IMR-90 (cell line): ENCODE results near the gene SH3GL2. TPM values are rescaled to one million over a fixed set of nuclear protein-coding genes. Genes with fewer than 3 reads are reported as not detected.

ENCODE experiments used
- ATAC-seq: fragments of 200-7000 bp; cut with Tn5 transposase; 2 replicates; pipeline ENCODE4 v1.9.1; 2020; ENCODE audit warnings: low read depth, mild to moderate bottlenecking, moderate library complexity
- BruUV-seq: library from RNA; stranded (reverse); fragments of 400-500 nt; replicated peaks from 2 replicates; lab custom pipeline; 2021; lab: Mats Ljungman, UMichigan
- CTCF ChIA-PET: fragments of 300-600 bp; formaldehyde crosslinking; extraction: SDS; loops from one replicate; lab custom pipeline; 2021; ENCODE audit warnings: antibody characterized with exemption; lab: Yijun Ruan, JAX
- POLR2A ChIA-PET: fragments of 300-600 bp; sonication (Branson Sonifier 250); formaldehyde crosslinking; loops from one replicate; lab custom pipeline; 2022; ENCODE audit warnings: antibody characterized with exemption; ENCODE audit not compliant: unreplicated experiment; lab: Charles Lee
- DNase-seq: peaks from one replicate; pipeline ENCODE4 v3.0.0; 2013
- H2AFZ ChIP-seq: replicated peaks from 2 replicates; pipeline ENCODE3; 2013; ENCODE audit warnings: low read length, mild to moderate bottlenecking; ENCODE audit not compliant: poor library complexity
- H2AK5ac ChIP-seq: 2 replicates; pipeline ENCODE4 v1.6.1; 2013; ENCODE audit warnings: low read depth, low read length, inconsistent platforms
- H2AK9ac ChIP-seq: replicated peaks from 2 replicates; pipeline ENCODE3; 2013; ENCODE audit warnings: mild to moderate bottlenecking, low read depth, low read length, moderate library complexity; ENCODE audit not compliant: poor library complexity
- H2BK120ac ChIP-seq: 2 replicates; pipeline ENCODE4 v1.6.1; 2013; ENCODE audit warnings: low read depth, low read length, inconsistent platforms
- H2BK15ac ChIP-seq: 3 replicates; pipeline ENCODE4 v1.6.1; 2013; ENCODE audit warnings: low read depth, low read length, inconsistent platforms
- H2BK20ac ChIP-seq: 2 replicates; pipeline ENCODE4 v1.6.1; 2013; ENCODE audit warnings: low read depth, mild to moderate bottlenecking, inconsistent platforms, low read length, moderate library complexity
- H2BK5ac ChIP-seq: 2 replicates; pipeline ENCODE4 v1.6.1; 2013; ENCODE audit warnings: mild to moderate bottlenecking, low read depth, low read length, inconsistent platforms; ENCODE audit not compliant: poor library complexity, severe bottlenecking
- H3K14ac ChIP-seq: replicated peaks from 2 replicates; pipeline ENCODE4 v1.6.1; 2013; ENCODE audit warnings: low read depth, low read length, inconsistent platforms
- H3K18ac ChIP-seq: 2 replicates; pipeline ENCODE4 v1.6.1; 2013; ENCODE audit warnings: low read depth, low read length, control low read depth
- H3K23ac ChIP-seq: 2 replicates; pipeline ENCODE4 v1.6.1; 2013; ENCODE audit warnings: low read depth, low read length, inconsistent platforms
- H3K27ac ChIP-seq: 2 replicates; pipeline ENCODE4 v1.5.1; 2013; ENCODE audit warnings: mild to moderate bottlenecking, control low read depth, low read length; ENCODE audit not compliant: insufficient read depth
- H3K27me3 ChIP-seq: 2 replicates; pipeline ENCODE4 v1.6.1; 2013; ENCODE audit warnings: low read length; ENCODE audit not compliant: control insufficient read depth, insufficient read depth
- H3K36me3 ChIP-seq: 2 replicates; pipeline ENCODE4 v1.6.1; 2013; ENCODE audit warnings: low read length, mixed read lengths; ENCODE audit not compliant: control insufficient read depth, insufficient read depth
- H3K4ac ChIP-seq: 2 replicates; pipeline ENCODE4 v1.6.1; 2013; ENCODE audit warnings: low read depth, low read length, inconsistent platforms
- H3K4me1 ChIP-seq: 2 replicates; pipeline ENCODE4 v1.6.1; 2013; ENCODE audit warnings: low read length, mixed read lengths; ENCODE audit not compliant: control insufficient read depth, insufficient read depth
- H3K4me2 ChIP-seq: 2 replicates; pipeline ENCODE4 v1.6.1; 2013; ENCODE audit warnings: low read depth, mild to moderate bottlenecking, control low read depth, low read length, moderate library complexity
- H3K4me3 ChIP-seq: 2 replicates; pipeline ENCODE4 v1.5.1; 2013; ENCODE audit warnings: low read depth, mild to moderate bottlenecking, control low read depth, low read length, moderate library complexity; ENCODE audit not compliant: insufficient read depth
- H3K56ac ChIP-seq: 2 replicates; pipeline ENCODE4 v1.6.1; 2013; ENCODE audit warnings: low read length, inconsistent platforms; ENCODE audit not compliant: insufficient read depth; ENCODE audit errors: extremely low read depth
- H3K79me1 ChIP-seq, 2 experiments: 2 replicates each; pipeline ENCODE4 v1.6.1; 2013; ENCODE audit warnings: low read length in 2 of 2, inconsistent platforms in 1 of 2, low read depth in 1 of 2
- H3K9ac ChIP-seq: 2 replicates; pipeline ENCODE4 v1.6.1; 2013; ENCODE audit warnings: low read depth, low read length, control low read depth
- H3K9me1 ChIP-seq: 2 replicates; pipeline ENCODE4 v1.6.1; 2013; ENCODE audit warnings: low read length, inconsistent platforms; ENCODE audit not compliant: insufficient read depth
- H3K9me3 ChIP-seq: 2 replicates; pipeline ENCODE4 v1.6.1; 2013; ENCODE audit warnings: low read length; ENCODE audit not compliant: control insufficient read depth, insufficient read depth
- H4K20me1 ChIP-seq: 2 replicates; pipeline ENCODE4 v1.6.1; 2013; ENCODE audit warnings: low read length, inconsistent platforms; ENCODE audit not compliant: insufficient read depth
- H4K5ac ChIP-seq: 2 replicates; pipeline ENCODE4 v1.6.1; 2013; ENCODE audit warnings: mild to moderate bottlenecking, low read depth, low read length, control low read depth
- H4K8ac ChIP-seq, 2 experiments: 2 replicates each; pipeline ENCODE4 v1.6.1; 2013; ENCODE audit warnings: low read depth in 2 of 2, low read length in 2 of 2, control low read depth in 1 of 2, inconsistent platforms in 1 of 2
- H4K91ac ChIP-seq: 2 replicates; pipeline ENCODE4 v1.6.1; 2013; ENCODE audit warnings: low read depth, low read length, inconsistent platforms; ENCODE audit not compliant: insufficient read depth
- BHLHE40 ChIP-seq: fragments of 150-350 bp; IDR thresholded peaks from 2 replicates; pipeline ENCODE4 v1.6.1; 2016; ENCODE audit warnings: mild to moderate bottlenecking, low read depth, low read length
- CTCF ChIP-seq: conservative IDR thresholded peaks from 2 replicates; pipeline ENCODE4 v1.5.1; 2012; ENCODE audit warnings: mild to moderate bottlenecking, low read depth, low read length, improper control_type of control experiment
- RAD21 ChIP-seq: IDR thresholded peaks from 2 replicates; pipeline ENCODE4 v1.6.1; 2012; ENCODE audit warnings: low read length, improper control_type of control experiment
- RCOR1 ChIP-seq: IDR thresholded peaks from 2 replicates; pipeline ENCODE4 v1.6.1; 2012; ENCODE audit warnings: mild to moderate bottlenecking, low read length, improper control_type of control experiment; ENCODE audit not compliant: insufficient replicate concordance
- RFX5 ChIP-seq: IDR thresholded peaks from 2 replicates; pipeline ENCODE4 v1.8.0; 2012; ENCODE audit warnings: low read depth, mild to moderate bottlenecking, low read length, moderate library complexity
- WGBS, 2 experiments: methylation state at CpG; one replicate each; pipeline versions ENCODE4 v1.1.5 to v1.1.7; 2013; ENCODE audit warnings: missing lambda C conversion rate in 2 of 2; ENCODE audit not compliant: insufficient read length in 1 of 2; ENCODE audit errors: extremely low coverage in 2 of 2; 5-methylcytosine and 5-hydroxymethylcytosine counted together
- dilution Hi-C: fragments of 300-500 bp; cut with HindIII; formaldehyde crosslinking; loops from one replicate; pipeline ENCODE4 v1.14.3; 2018; ENCODE audit warnings: low sequenced_read_pairs; ENCODE audit not compliant: unreplicated experiment
- in situ Hi-C: fragments of 300-500 bp; cut with MboI; formaldehyde crosslinking; loops from 3 replicates; pipeline ENCODE4 v1.14.3; 2019; ENCODE audit warnings: low sequenced_read_pairs, inconsistent platforms, mixed read lengths
- intact Hi-C: fragments of 100-400 bp; cut with micrococcal nuclease; formaldehyde crosslinking; loops from 2 replicates; pipeline ENCODE4 v1.10.0; 2022
- polyA plus RNA-seq, 3 experiments: library from polyadenylated mRNA; depleted of rRNA; stranded (reverse); fragments of >200 nt; gene quantifications; 2 replicates each; pipeline ENCODE4 v1.2.3, GENCODE V29; 2012; ENCODE audit warnings: low replicate concordance in 1 of 3
- total RNA-seq: library from RNA; depleted of rRNA; stranded (reverse); fragments of >200 nt; gene quantifications from 2 replicates; pipeline ENCODE4 v1.2.3, GENCODE V29; 2012
- TF ChIP-seq, protein P1 (sequence below): fragments of 150-350 bp; IDR thresholded peaks from 2 replicates; pipeline ENCODE4 v1.6.1; 2017; ENCODE audit warnings: mild to moderate bottlenecking, antibody characterized with exemption, low read length, low read depth
- TF ChIP-seq, protein P2 (sequence below): fragments of 150-350 bp; IDR thresholded peaks from 2 replicates; pipeline ENCODE4 v1.6.1; 2016; ENCODE audit warnings: low read depth, mild to moderate bottlenecking, low read length, moderate library complexity, borderline replicate concordance

The SH3GL2 gene
- total and polyA plus RNA-seq, 2 of the 4 experiments (the other 2 are of a cell fraction): under 0.01 to 0.05 TPM

DNA sequence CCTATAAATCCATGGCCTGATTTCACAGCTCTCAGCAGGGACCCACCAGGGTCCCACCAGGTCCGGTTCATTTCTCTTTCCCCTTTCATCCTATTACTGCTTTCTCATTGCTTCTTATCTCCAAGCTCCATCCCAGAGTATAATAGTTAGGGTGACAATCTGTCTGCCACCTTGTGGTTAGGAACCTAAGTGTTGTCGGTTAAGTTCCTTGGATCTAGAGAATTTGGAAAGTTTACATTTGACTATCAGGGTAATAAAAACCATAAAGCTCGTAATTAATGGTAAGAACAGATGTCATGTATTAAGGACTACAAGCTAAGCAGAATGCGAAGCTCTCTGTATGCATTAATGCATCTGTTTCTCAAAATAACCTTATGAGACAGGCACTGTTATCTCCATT, 259.1 kb downstream of the SH3GL2 start:
- Histone ChIP-seq H4K5ac (no peak overlapping the region), H2BK120ac (no peak overlapping the region), H4K20me1 (no peaks in the 10 kb centered on the region), H2AFZ (no peak overlapping the region), H2AK5ac (no peak overlapping the region), H3K56ac (no peak overlapping the region), H4K8ac (no peak overlapping the region), H3K23ac (no peak overlapping the region), H3K14ac (no peak overlapping the region), H4K91ac (no peak overlapping the region), H3K9me3 (no peaks in the 10 kb centered on the region), H3K27me3 (no peaks in the 10 kb centered on the region), H3K9me1 (no peaks in the 10 kb centered on the region), H3K4me2 (no peak overlapping the region), H2BK5ac (no peak overlapping the region), H2AK9ac (no peak overlapping the region), H3K9ac (no peak overlapping the region), H3K4me3 (no peak overlapping the region), H3K36me3 (no peaks in the 10 kb centered on the region), H3K4me1 (no peaks in the 10 kb centered on the region), H2BK20ac (no peak overlapping the region), H3K18ac (no peak overlapping the region), H3K27ac (no peak overlapping the region), H3K4ac (no peak overlapping the region), H3K79me1 (no peaks in the 10 kb centered on the region), H2BK15ac (no peak overlapping the region)
- whole genome bisulfite sequencing, 2 experiments: no CpG with 5 or more reads among the region's 4 CpGs
- intact Hi-C loops: no loop called here
- ATAC-seq (no peak), DNase-seq (no peak)
- in situ Hi-C loops: no loop called here
- dilution Hi-C loops: no loop called here
- ChIA-PET CTCF (interaction anchor here (0.7 to 0.8 kb wide), 2 partner anchors 37 to 274 kb away, joined by 3 to 4 read pairs; no protein-coding TSS in a partner anchor), POLR2A (no interaction called here)
- BruUV-seq: no TSS peak
- TF ChIP-seq RAD21 (no peak), BHLHE40 (no peak), RCOR1 (no peak), CTCF (no peak), RFX5 (no peak)
- TF ChIP-seq, protein P1, sequence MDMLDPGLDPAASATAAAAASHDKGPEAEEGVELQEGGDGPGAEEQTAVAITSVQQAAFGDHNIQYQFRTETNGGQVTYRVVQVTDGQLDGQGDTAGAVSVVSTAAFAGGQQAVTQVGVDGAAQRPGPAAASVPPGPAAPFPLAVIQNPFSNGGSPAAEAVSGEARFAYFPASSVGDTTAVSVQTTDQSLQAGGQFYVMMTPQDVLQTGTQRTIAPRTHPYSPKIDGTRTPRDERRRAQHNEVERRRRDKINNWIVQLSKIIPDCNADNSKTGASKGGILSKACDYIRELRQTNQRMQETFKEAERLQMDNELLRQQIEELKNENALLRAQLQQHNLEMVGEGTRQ: no peak
- TF ChIP-seq, protein P2, sequence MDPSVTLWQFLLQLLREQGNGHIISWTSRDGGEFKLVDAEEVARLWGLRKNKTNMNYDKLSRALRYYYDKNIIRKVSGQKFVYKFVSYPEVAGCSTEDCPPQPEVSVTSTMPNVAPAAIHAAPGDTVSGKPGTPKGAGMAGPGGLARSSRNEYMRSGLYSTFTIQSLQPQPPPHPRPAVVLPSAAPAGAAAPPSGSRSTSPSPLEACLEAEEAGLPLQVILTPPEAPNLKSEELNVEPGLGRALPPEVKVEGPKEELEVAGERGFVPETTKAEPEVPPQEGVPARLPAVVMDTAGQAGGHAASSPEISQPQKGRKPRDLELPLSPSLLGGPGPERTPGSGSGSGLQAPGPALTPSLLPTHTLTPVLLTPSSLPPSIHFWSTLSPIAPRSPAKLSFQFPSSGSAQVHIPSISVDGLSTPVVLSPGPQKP: no peak
